Heart right ventricle (tissue), 16 donors: ENCODE data around the gene CNTNAP3. TPM values are rescaled to one million over a fixed set of nuclear protein-coding genes. Genes with fewer than 3 reads are reported as not detected.
"Not testable (repeated sequence)": the region's sequence is repeated elsewhere in the genome, so short reads cannot be mapped to it uniquely, and the experiment has no call there.

Experiments
- ATAC-seq, 8 donors: fragments of 200-7000 bp; cut with Tn5 transposase; one replicate each; pipeline ENCODE4 v1.9.1; 2020; ENCODE audit warnings: mild to moderate bottlenecking in 8 of 8, moderate library complexity in 8 of 8, moderate number of reproducible peaks in 1 of 8
- DNase-seq, 2 donors: peaks; one replicate each; pipeline ENCODE4 v3.0.0-alpha.2; 2020
- H3K27ac ChIP-seq, 10 donors: fragments of 200-600 bp; sonication (generic) in 2 of 10; one replicate each; pipeline versions ENCODE4 v1.5.0 to v1.8.0; 2020 to 2022; ENCODE audit warnings: mild to moderate bottlenecking in 3 of 10
- H3K27me3 ChIP-seq, 7 donors: fragments of 200-600 bp; one replicate each; pipeline ENCODE4 v1.8.0; 2021 to 2022; ENCODE audit warnings: mild to moderate bottlenecking in 2 of 7
- H3K36me3 ChIP-seq, 9 donors: fragments of 200-600 bp; sonication (generic) in 1 of 9; one replicate each; pipeline versions ENCODE4 v1.5.0 to v1.8.0; 2020 to 2022; ENCODE audit warnings: mild to moderate bottlenecking in 2 of 9
- H3K4me1 ChIP-seq, 9 donors: fragments of 200-600 bp; sonication (generic) in 1 of 9; one replicate each; pipeline versions ENCODE4 v1.5.0 to v1.8.0; 2020 to 2022; ENCODE audit warnings: mild to moderate bottlenecking in 4 of 9
- H3K4me3 ChIP-seq, 10 donors: fragments of 200-600 bp; sonication (generic) in 2 of 10; one replicate each; pipeline versions ENCODE4 v1.5.0 to v1.8.0; 2020 to 2022; ENCODE audit warnings: mild to moderate bottlenecking in 7 of 10, moderate library complexity in 2 of 10
- H3K9me3 ChIP-seq, 11 donors: fragments of 200-600 bp in 10 of 11; sonication (generic) in 2 of 11; one replicate each; pipeline versions ENCODE4 v1.5.0 to v1.8.0; 2013 to 2022; ENCODE audit warnings: mild to moderate bottlenecking in 2 of 11, control low read depth in 1 of 11, moderate library complexity in 1 of 11
- WGBS, 2 donors: extraction: QIAGEN DNeasy Blood & Tissue Kit; methylation state at CpG; one replicate each; pipeline ENCODE4 v1.1.7; 2013; ENCODE audit warnings: inconsistent platforms in 1 of 2; 5-methylcytosine and 5-hydroxymethylcytosine counted together
- intact Hi-C, 10 donors: fragments of 100-400 bp; cut with DNase I; formaldehyde crosslinking; loops; one replicate each; pipeline versions ENCODE4 v1.11.1 to v1.14.2; 2022
- long read RNA-seq, 3 donors: library from polyadenylated mRNA; unstranded; transcript quantifications; one replicate each; pipeline ENCODE4 v2.0.0, GENCODE V29; 2020 to 2021
- polyA plus RNA-seq, 2 donors: library from polyadenylated mRNA; stranded (reverse); fragments of 200-250 nt; gene quantifications; one replicate each; pipeline ENCODE4 v1.2.3, GENCODE V29; 2013
- total RNA-seq, 10 donors: library from RNA; stranded (reverse); fragmentation: NEBNext Ultra II Directional in 3 of 10; extraction: Animal tissue kit (Norgen Biotek cat#: 25700) in 3 of 10; gene quantifications; one replicate each; pipeline versions ENCODE4 v1.2.1 to v1.2.4, GENCODE V29; 2021 to 2023
- donor health status: Arrhythmogenic right ventricular cardiomyopathy.
- donor health status: ischemic (EF 13 %, LVEDD 7.1; RV severe dilation, severe dysfunction).
- donor health status: healthy with polysubstance abuse.
- donor health status: DM: no; HTN: yes; CAD: no.
- donor health status: DM: no; HTN: no; CAD: no.
- donor health status: ischemic (EF 25% LVEDD 6.9; RV normal size, moderate dysfunction).
- donor health status: ischemic (EF 25% LVEDD 5.7; RV mildly dilated, moderate dysfunction).
- donor health status: healthy.
- donor health status: DM: yes; HTN: yes; CAD: no.
- donor health status: Ischemic cardiomyopathy.
- donor health status: ischemic (EF 35%, LVEDD 5.7; RV mildly dilated, moderate dysfunction).
- donor health status: nonischemic (EF 11% LVEDD 7.7; RV severe dilation, severe dysfunction).
- donor health status: DM: yes; HTN: yes; CAD: no.
- donor health status: PGD.
- donor health status: ischemic (EF 29% LVEDD 5.4; RV normal size, mild dysfunction).
- donor health status: nonischemic (EF 23%, LVEDD 6.1; RV moderate dilation, normal function).

CNTNAP3 gene
- total RNA-seq, result 10 to 100 TPM in 4 of 10 donors, 1 to 10 TPM in 6; 2.7 to 21.1 (median 7.5) TPM
- 1 to 10 TPM; 1.5 to 3.2 TPM for polyA plus RNA-seq
- long read RNA-seq, donor 1, partial matches to known transcripts, result 2 of 7 reads
- long read RNA-seq, donor 1, other reads (novel, unspliced or antisense), result 3 of 7 reads
- long read RNA-seq, donor 2, partial matches to known transcripts, result 8 of 22 reads
- long read RNA-seq, donor 2, other reads (novel, unspliced or antisense), result 11 of 22 reads
- long read RNA-seq, donor 3, transcript CNTNAP3-205 (14 exons, 2,649 nt), result major isoform, 5 of 32 reads
- long read RNA-seq, donor 3, partial matches to known transcripts, result 11 of 32 reads
- long read RNA-seq, donor 3, other reads (novel, unspliced or antisense), result 16 of 32 reads

GRCh38 chr9:39287980-39288379 lies at the start of gene CNTNAP3:
TSS of gene CNTNAP3 (minus strand) at chr9:39288167. CDS start at chr9:39288064, 103 bp downstream.
- H3K4me3 ChIP-seq, result peak within 1 kb of the TSS in 4 of 10 donors; percentile 22 to 35 (median 30)
- DNase-seq, result peak in 1 of 2 donors; percentile 2
- WGBS, 2 donors, result no CpG with 5 or more reads among the region's 42 CpGs
- H3K27ac ChIP-seq, H3K9me3 ChIP-seq, H3K27me3 ChIP-seq, intact Hi-C loops, H3K36me3 ChIP-seq, H3K4me1 ChIP-seq, ATAC-seq: not testable (repeated sequence)

DNA sequence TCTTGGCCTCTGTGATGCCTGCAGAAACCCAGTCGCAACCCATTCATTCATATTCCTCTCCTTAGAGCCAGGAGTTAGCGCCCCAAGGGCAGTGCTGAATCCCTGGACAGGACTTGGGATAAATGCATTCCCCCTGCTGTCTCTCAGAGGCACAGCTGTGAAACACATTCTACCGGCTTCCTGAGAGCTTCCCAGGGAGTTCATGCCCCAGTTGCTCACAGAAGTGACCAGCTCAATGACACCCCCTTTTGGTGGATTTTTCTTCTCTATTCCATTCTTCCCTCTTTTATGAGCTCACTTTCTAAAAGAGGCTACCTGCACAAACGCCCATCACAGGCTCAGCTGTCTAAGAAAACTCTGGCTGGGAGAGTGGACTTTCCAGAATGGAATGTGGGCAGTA lies 8.0 kb downstream of the CNTNAP3 start:
- H3K9me3 ChIP-seq, H3K27me3 ChIP-seq, H3K4me1 ChIP-seq, ATAC-seq, H3K4me3 ChIP-seq, H3K36me3 ChIP-seq, intact Hi-C loops, DNase-seq, H3K27ac ChIP-seq: not testable (repeated sequence)
- WGBS, 2 donors, result no CpG with 5 or more reads among the region's 4 CpGs

GRCh38 chr9:39242513-39242912 lies 45.5 kb downstream of the CNTNAP3 start:
- H3K4me3 ChIP-seq, H3K27me3 ChIP-seq, DNase-seq, ATAC-seq, H3K27ac ChIP-seq, H3K4me1 ChIP-seq, intact Hi-C loops, H3K9me3 ChIP-seq, H3K36me3 ChIP-seq: not testable (repeated sequence)
- no CpG with 5 or more reads among the region's 4 CpGs for WGBS, 2 donors

GRCh38 chr9:39232130-39232991 lies 55.6 kb downstream of the CNTNAP3 start:
- H3K4me3 ChIP-seq, intact Hi-C loops, H3K27me3 ChIP-seq, H3K36me3 ChIP-seq, H3K9me3 ChIP-seq, H3K27ac ChIP-seq, H3K4me1 ChIP-seq, DNase-seq: not testable (repeated sequence)
- ATAC-seq, result peak in 2 of 8 donors; percentile 29 to 71
- WGBS, 2 donors, result no CpG with 5 or more reads among the region's 12 CpGs

- WGBS, 2 donors, result no CpG with 5 or more reads among the region's 1 CpG
Observed at GRCh38 chr9:39215976-39216375, 72.0 kb downstream of the CNTNAP3 start.

DNA sequence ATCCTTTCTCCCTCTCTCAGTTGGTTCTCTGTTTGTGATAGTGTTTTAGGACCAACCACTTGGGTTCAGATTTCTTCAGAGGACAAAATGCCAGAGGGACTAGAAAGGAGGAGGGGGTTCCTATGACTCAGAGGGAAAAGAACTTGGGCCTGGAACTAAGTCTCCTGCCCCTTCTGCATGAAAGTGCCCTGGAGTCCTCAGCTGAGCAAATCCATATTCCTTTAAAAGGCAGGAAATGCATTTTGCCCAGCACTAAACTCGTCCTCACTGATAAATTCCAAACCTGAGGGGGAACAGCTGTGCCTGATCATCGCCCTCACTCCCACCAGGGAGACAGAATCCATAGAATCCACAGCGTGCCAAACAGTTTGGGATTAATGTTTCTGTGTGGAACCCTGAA lies 78.2 kb downstream of the CNTNAP3 start:
- not testable (repeated sequence) for DNase-seq
- no CpG with 5 or more reads among the region's 3 CpGs for WGBS, 2 donors

More at GRCh38 chr9:39215976-39216375, 72.0 kb downstream of the CNTNAP3 start:
- DNase-seq, H3K36me3 ChIP-seq, H3K27me3 ChIP-seq, intact Hi-C loops, H3K9me3 ChIP-seq, H3K4me1 ChIP-seq, ATAC-seq, H3K27ac ChIP-seq, H3K4me3 ChIP-seq: not testable (repeated sequence)

GRCh38 chr9:39206643-39207042 lies 81.3 kb downstream of the CNTNAP3 start:
- H3K36me3 ChIP-seq, ATAC-seq, DNase-seq, H3K27me3 ChIP-seq, intact Hi-C loops, H3K4me1 ChIP-seq, H3K9me3 ChIP-seq, H3K4me3 ChIP-seq, H3K27ac ChIP-seq: not testable (repeated sequence)
- no CpG with 5 or more reads among the region's 6 CpGs for WGBS, 2 donors

More for the DNA sequence above, 78.2 kb downstream of the CNTNAP3 start:
- H3K4me1 ChIP-seq, H3K27me3 ChIP-seq, intact Hi-C loops, H3K36me3 ChIP-seq, H3K9me3 ChIP-seq, H3K27ac ChIP-seq, ATAC-seq, H3K4me3 ChIP-seq: not testable (repeated sequence)

DNA sequence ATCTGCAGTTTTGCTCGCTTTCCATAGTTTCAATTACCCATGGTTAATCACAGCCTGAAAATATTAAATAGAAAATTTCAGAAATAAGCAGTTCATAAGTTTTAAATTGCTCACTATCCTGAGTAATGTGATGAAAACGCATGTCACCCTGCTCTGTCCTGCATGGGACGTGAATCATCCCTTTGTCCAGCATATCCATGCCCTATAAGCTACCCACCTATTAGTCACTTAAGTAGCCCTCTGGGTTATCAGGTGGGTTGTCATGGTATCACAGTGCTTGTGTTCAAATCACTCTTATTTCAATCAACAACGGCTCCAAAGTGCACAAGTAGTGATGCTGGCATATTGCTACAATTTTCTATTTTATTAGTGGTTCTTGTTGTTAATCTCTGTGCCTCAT lies 82.1 kb downstream of the CNTNAP3 start:
- ATAC-seq, intact Hi-C loops, H3K27me3 ChIP-seq, H3K4me1 ChIP-seq, H3K9me3 ChIP-seq, DNase-seq, H3K27ac ChIP-seq, H3K36me3 ChIP-seq, H3K4me3 ChIP-seq: not testable (repeated sequence)
- no CpG with 5 or more reads among the region's 4 CpGs for WGBS, 2 donors

DNA sequence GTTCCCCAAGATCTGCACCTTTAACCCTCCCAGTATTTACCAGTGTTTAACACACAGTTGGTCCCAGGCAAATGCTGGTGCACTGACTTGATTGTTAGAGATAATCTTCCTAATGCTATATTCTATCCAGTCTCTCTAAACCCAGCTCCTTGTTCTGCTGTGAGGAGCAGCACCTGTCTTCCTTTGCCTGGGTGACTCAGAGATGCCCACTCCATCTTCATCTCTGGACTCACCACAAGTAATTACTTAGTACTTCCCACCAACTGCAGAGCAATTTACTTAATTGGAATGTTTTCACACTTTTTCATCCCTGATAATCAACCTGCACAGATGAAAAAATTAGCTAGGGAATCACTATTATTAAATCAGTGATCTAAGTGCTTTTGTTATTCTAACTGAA lies 87.6 kb downstream of the CNTNAP3 start:
- H3K36me3 ChIP-seq, DNase-seq, ATAC-seq, H3K27ac ChIP-seq, H3K4me1 ChIP-seq, intact Hi-C loops, H3K9me3 ChIP-seq, H3K27me3 ChIP-seq, H3K4me3 ChIP-seq: not testable (repeated sequence)

- no CpG with 5 or more reads among the region's 7 CpGs for WGBS, 2 donors
- ATAC-seq, intact Hi-C loops: not testable (repeated sequence)
Observed at GRCh38 chr9:39198000-39198709, 89.8 kb downstream of the CNTNAP3 start.

GRCh38 chr9:39171370-39171769 lies 116.6 kb downstream of the CNTNAP3 start:
- H3K27ac ChIP-seq, DNase-seq, intact Hi-C loops, H3K4me3 ChIP-seq, H3K27me3 ChIP-seq, H3K9me3 ChIP-seq, H3K36me3 ChIP-seq, H3K4me1 ChIP-seq: not testable (repeated sequence)
- ATAC-seq, result peak in 1 of 8 donors; percentile 85
- no CpG with 5 or more reads among the region's 10 CpGs for WGBS, 2 donors

More at GRCh38 chr9:39198000-39198709, 89.8 kb downstream of the CNTNAP3 start:
- not testable (repeated sequence) for H3K27ac ChIP-seq, H3K9me3 ChIP-seq, DNase-seq, H3K36me3 ChIP-seq, H3K27me3 ChIP-seq, H3K4me1 ChIP-seq, H3K4me3 ChIP-seq
